Lung (tissue), 12 donors: ENCODE results near the gene C4orf36. TPM values are rescaled to one million over a fixed set of nuclear protein-coding genes. Genes with fewer than 3 reads are reported as not detected.

Experiments
- ATAC-seq: fragments of 200-7000 bp; cut with Tn5 transposase; one replicate; pipeline ENCODE4 v1.9.1; 2020; ENCODE audit warnings: moderate number of reproducible peaks; ENCODE audit not compliant: insufficient read depth, low FRiP score
- DNase-seq, 3 donors: peaks; one replicate each; pipeline ENCODE4 v3.0.0-alpha.2; 2013 to 2017
- H3K27ac ChIP-seq, 2 donors: one replicate each; pipeline ENCODE4 v1.5.1; 2013; ENCODE audit warnings: mild to moderate bottlenecking in 2 of 2, moderate library complexity in 2 of 2, control low read depth in 1 of 2, inconsistent platforms in 1 of 2, low read depth in 1 of 2, low read length in 1 of 2
- H3K27me3 ChIP-seq, 3 donors: one replicate each; pipeline ENCODE4 v1.5.1; 2013; ENCODE audit warnings: low read length in 2 of 3; ENCODE audit not compliant: control insufficient read depth in 3 of 3, insufficient read depth in 3 of 3
- H3K36me3 ChIP-seq, 4 donors: one replicate each; pipeline ENCODE4 v1.5.1; 2013; ENCODE audit warnings: low read length in 4 of 4, mild to moderate bottlenecking in 1 of 4, moderate library complexity in 1 of 4; ENCODE audit not compliant: control insufficient read depth in 4 of 4, insufficient read depth in 4 of 4
- H3K4me1 ChIP-seq, 5 donors: one replicate each; pipeline ENCODE4 v1.5.1; 2013; ENCODE audit warnings: low read length in 5 of 5, mild to moderate bottlenecking in 2 of 5, moderate library complexity in 1 of 5; ENCODE audit not compliant: control insufficient read depth in 5 of 5, insufficient read depth in 5 of 5
- H3K4me3 ChIP-seq: one replicate; pipeline ENCODE4 v1.5.1; 2013; ENCODE audit warnings: mild to moderate bottlenecking, control low read depth, moderate library complexity
- H3K9ac ChIP-seq, 2 donors: one replicate each; pipeline ENCODE4 v1.5.1; 2013; ENCODE audit warnings: low read length in 2 of 2, control low read depth in 1 of 2; ENCODE audit not compliant: insufficient read depth in 1 of 2
- H3K9me3 ChIP-seq, 4 donors: one replicate each; pipeline ENCODE4 v1.5.1; 2013; ENCODE audit warnings: low read length in 3 of 4, mild to moderate bottlenecking in 1 of 4, moderate library complexity in 1 of 4; ENCODE audit not compliant: control insufficient read depth in 4 of 4, insufficient read depth in 3 of 4
- WGBS, 2 donors: extraction: QIAGEN DNeasy Blood & Tissue Kit; methylation state at CpG; one replicate each; pipeline ENCODE4 v1.1.7; 2013; 5-methylcytosine and 5-hydroxymethylcytosine counted together
- polyA plus RNA-seq, 2 donors: library from polyadenylated mRNA; stranded (reverse); fragments of 200-250 nt; gene quantifications; one replicate each; pipeline ENCODE4 v1.2.1, GENCODE V29; 2013
- total RNA-seq, 2 donors: library from RNA; depleted of rRNA in 1 of 2; stranded (reverse); fragments of >200 nt in 1 of 2; gene quantifications; one replicate each; pipeline ENCODE4 v1.2.1, GENCODE V29; 2014 to 2021
- TF ChIP-seq, protein P1 (sequence below): IDR thresholded peaks from 2 replicates; pipeline ENCODE4 v1.5.1; 2012; ENCODE audit warnings: mild to moderate bottlenecking; ENCODE audit errors: control extremely low read depth, extremely low read depth
- donor health status: control.
- donor health status: control.
- donor health status: Bipolar disorder and iron deficiency.
- donor health status: healthy.
- donor health status: DM: yes; HTN: yes; CAD: no.

Gene C4orf36
- total and polyA plus RNA-seq, 4 donors, result 0.61 to 3.3 (median 1.4) TPM

GRCh38 chr4:86841309-86841708, 50.9 kb downstream of the C4orf36 start:
- Histone ChIP-seq H3K36me3 (no peaks in the 10 kb centered on the region), H3K9me3 (no peaks in the 10 kb centered on the region), H3K27ac (no peak overlapping the region), H3K27me3 (no peaks in the 10 kb centered on the region), H3K4me3 (no peak overlapping the region), H3K4me1 (peaks cover 0 to 22% (median 0%) of the 10 kb centered on the region in 5 donors), H3K9ac (no peak overlapping the region)
- DNase-seq, result no peak
- ATAC-seq, result no peak
- TF ChIP-seq, protein P1, sequence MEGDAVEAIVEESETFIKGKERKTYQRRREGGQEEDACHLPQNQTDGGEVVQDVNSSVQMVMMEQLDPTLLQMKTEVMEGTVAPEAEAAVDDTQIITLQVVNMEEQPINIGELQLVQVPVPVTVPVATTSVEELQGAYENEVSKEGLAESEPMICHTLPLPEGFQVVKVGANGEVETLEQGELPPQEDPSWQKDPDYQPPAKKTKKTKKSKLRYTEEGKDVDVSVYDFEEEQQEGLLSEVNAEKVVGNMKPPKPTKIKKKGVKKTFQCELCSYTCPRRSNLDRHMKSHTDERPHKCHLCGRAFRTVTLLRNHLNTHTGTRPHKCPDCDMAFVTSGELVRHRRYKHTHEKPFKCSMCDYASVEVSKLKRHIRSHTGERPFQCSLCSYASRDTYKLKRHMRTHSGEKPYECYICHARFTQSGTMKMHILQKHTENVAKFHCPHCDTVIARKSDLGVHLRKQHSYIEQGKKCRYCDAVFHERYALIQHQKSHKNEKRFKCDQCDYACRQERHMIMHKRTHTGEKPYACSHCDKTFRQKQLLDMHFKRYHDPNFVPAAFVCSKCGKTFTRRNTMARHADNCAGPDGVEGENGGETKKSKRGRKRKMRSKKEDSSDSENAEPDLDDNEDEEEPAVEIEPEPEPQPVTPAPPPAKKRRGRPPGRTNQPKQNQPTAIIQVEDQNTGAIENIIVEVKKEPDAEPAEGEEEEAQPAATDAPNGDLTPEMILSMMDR, result no peak
- 83 to 85% methylated on average over 1 of the region's 1 CpG for WGBS, 2 donors

GRCh38 chr4:86840858-86841257, 51.4 kb downstream of the C4orf36 start:
- no peak for ATAC-seq
- H3K4me1 ChIP-seq, result peaks cover 0 to 22% (median 0%) of the 10 kb centered on the region in 5 donors
- no peak overlapping the region for H3K4me3 ChIP-seq
- no peak for DNase-seq
- no peak overlapping the region for H3K27ac ChIP-seq
- H3K9me3 ChIP-seq, result no peaks in the 10 kb centered on the region
- TF ChIP-seq, protein P1, result no peak
- no peaks in the 10 kb centered on the region for H3K27me3 ChIP-seq
- 84 to 88% methylated on average over 1 of the region's 1 CpG for WGBS, 2 donors
- no peaks in the 10 kb centered on the region for H3K36me3 ChIP-seq
- H3K9ac ChIP-seq, result no peak overlapping the region

- no peak overlapping the region for H3K27ac ChIP-seq
- WGBS, 2 donors, result 66 to 81% methylated on average over 5 of the region's 5 CpGs
- no peaks in the 10 kb centered on the region for H3K27me3 ChIP-seq
- TF ChIP-seq, protein P1, result no peak
- peaks cover 0 to 2% (median 0%) of the 10 kb centered on the region in 4 donors for H3K9me3 ChIP-seq
- peaks cover 0 to 35% (median 0%) of the 10 kb centered on the region in 5 donors for H3K4me1 ChIP-seq
- DNase-seq (peak in 2 of 3 donors; percentile 63), ATAC-seq (no peak)
- H3K4me3 ChIP-seq, result no peak overlapping the region
- no peaks in the 10 kb centered on the region for H3K36me3 ChIP-seq
- no peak overlapping the region for H3K9ac ChIP-seq
Measured at GRCh38 chr4:86837691-86838503, 54.3 kb downstream of the C4orf36 start.
